HG03097 (cell line): Measurements from ENCODE around the gene KANK2.
"Not testable (repeated sequence)": the region's sequence is repeated elsewhere in the genome, so short reads cannot be mapped to it uniquely, and the experiment has no call there.

Experiments
- ATAC-seq: cut with Tn5 transposase; IDR thresholded peaks from one replicate; pipeline ENCODE4 v1.9.1; 2021; ENCODE audit not compliant: unreplicated experiment, low FRiP score

KANK2 gene

DNA sequence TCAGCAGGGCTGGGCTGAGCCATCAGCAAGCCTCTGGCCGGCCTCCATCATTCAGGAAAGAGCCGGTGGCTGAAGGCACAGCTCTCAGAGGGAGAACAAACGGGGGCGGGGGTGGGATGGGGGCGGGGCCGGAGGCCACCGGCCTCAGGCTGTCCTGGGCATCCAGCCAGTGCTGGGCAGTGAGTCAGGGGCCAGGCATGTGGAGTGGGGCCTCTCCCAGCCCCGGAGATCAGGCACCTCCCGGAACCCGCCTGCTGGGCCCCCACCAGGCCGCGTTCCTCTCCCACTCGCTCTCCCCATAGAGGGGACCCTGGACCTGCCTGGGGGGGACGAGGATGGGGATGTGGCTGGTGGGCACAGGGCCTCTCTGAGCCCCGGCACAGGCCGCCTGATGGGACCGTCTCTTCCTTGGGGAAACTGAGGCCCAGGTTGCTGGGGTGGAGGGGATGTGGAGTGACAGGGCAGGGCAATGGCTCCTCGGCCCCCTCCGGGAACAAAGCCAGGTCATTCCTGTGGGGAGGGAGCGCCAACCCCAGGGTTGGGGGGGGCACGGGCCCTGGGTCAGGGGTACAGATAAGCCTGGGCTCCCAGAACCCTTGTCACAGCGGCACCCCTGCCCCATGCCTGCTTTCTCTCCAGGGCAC is 54.7 kb downstream of the KANK2 start:
- ATAC-seq: no peak

DNA sequence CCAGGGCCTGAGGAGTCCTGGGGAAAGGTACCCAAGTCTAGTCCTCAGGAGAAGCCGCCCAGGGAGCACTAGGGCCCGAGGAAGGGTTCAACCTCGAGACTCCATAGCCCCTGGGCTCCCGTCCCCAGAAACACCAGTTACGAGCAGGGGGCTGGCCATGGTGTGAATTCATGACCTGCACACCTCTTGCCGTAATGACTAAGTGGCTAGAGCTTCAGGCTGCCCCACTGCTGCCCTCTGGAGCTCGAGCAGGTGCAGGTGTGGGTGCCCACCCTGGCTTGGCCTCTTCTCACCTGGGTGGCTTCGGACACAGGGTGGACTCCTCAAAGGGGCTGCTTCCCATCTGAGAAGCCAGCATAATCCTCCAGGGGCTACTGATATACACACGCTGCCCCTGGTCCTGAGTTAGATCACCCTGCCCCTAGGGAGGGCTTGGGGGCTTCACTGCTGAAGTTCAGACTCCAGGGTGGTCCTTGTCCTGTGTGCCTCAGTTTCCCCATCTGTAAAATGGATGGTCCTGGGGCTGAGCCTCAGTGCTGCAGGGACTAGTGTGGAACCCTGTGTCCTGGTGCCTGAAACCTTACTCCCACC is 55.3 kb downstream of the KANK2 start:
- ATAC-seq: no peak

- ATAC-seq: no peak
Observed at GRCh38 chr19:11140896-11141295, 56.4 kb downstream of the KANK2 start.

GRCh38 chr19:11140023-11140538 is 57.3 kb downstream of the KANK2 start:
- not testable (repeated sequence) for ATAC-seq

DNA sequence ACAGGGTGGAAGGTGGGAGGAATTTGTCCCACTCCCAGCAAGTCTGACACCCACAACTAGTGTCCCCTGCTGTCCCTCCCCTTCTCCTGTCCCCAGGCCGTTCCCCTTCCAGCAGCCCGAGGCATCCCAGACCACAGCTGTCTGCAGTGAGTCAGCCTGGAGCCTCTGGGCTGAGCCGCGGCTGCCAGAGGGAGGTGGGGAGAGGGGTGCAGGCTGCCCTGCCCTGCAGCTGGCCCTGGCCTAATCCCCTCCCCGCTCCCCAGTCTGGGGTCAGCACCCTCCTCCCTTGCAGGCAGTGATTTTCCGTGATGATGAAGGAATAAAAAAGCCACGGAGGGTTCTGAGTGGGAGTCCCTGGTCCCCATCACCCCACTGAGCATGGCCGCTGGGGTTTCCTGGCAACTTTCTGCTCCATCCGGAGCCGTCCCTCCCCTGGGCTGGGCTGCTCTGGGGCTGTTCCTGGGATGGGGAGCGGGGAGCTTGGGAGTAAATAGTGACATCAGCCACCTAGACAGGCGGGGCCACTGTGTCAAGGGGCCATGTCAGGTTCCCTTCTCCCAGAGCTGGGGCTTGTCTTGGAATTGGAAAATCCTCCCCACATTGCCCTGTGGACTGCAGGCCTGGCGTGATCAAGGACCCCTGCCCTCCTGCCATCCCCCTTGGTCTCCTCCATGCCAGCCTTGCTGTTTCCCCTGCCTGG is 58.6 kb downstream of the KANK2 start:
- ATAC-seq: no peak

GRCh38 chr19:11137542-11138384 is 59.6 kb downstream of the KANK2 start:
- no peak for ATAC-seq

DNA sequence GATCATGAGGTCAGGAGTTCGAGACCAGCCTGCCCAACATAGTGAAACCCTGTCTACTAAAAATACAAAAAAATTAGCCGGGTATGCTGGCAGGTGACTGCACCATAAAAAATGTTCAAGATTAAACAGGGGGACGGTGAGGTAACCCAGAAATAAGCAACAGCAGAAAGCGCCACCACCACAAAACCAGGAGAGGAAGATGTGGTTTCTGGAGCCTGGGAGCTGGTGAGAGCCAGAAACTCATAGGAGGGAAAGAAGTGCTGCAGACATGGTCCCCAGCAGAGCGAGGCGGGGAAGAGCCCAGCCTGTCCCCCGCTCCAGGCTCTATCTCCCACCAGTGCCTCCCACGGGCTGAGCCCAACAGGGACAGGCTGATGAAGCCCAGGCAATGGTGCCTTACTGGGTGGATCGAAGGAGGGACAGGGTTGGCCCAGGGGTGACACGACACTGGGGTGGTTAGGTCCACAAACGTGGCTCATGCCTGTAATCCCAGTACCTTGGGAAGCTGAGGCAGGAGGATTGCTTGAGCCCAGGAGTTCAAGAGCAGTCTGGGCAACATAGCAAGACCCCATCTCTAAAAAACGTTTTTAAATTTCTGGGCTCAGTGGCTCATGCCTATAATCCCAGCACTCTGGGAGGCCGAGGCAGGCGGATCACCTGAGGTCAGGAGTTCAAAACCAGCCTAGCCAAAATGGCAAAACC is 60.8 kb downstream of the KANK2 start:
- ATAC-seq: no peak

- ATAC-seq: no peak
Observed at GRCh38 chr19:11131471-11131870, 65.9 kb downstream of the KANK2 start.

DNA sequence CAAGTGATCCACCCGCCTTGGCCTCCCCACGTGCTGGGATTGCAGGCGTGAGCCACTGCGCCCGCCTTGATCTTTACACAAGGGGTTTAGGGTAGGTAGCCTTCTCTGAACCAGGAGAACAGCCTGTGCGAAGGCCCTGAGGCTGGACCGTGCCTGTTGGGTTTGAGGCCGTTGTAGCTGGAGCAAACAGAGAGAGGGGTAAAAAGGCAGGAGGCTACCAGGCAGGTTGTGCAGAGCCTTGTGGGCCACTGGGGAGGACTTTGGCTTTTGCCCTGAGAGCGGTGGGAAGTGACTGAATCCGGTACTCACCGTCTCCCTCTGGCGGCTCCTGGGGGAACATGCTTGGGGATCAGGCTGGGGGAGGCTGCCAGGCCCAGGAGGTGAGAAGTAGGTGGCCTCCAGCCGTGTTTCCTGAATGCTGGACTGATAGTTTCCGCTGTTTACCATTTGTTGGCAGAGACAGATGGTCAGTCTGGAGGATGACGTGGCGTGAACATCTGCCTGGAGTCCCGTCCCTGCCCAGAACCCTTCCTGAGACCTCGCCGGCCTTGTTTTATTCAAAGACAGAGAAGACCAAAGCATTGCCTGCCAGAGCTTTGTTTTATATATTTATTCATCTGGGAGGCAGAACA is 66.4 kb downstream of the KANK2 start:
- no peak for ATAC-seq

GRCh38 chr19:11127905-11128304 is 69.4 kb downstream of the KANK2 start:
- no peak for ATAC-seq

- ATAC-seq: no peak
Observed at GRCh38 chr19:11125994-11126685, 71.2 kb downstream of the KANK2 start.

DNA sequence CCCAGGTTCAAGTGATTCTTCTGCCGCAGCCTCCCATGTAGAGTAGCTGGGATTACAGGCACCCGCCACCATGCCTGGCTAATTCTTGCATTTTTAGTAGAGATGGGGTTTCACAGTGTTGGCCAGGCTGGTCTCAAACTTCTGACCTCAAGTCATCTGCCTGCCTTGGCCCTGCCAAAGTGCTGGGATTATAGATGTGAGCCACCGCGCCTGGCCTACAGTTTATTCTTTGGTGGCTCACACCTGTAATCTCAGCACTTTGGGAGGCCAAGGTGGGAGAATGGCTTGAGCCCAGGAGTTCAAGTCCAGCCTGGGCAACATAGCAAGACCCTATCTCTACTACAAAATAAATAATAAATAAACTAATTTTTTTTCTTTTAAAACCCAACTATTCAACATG is 73.2 kb downstream of the KANK2 start:
- ATAC-seq: not testable (repeated sequence)

DNA sequence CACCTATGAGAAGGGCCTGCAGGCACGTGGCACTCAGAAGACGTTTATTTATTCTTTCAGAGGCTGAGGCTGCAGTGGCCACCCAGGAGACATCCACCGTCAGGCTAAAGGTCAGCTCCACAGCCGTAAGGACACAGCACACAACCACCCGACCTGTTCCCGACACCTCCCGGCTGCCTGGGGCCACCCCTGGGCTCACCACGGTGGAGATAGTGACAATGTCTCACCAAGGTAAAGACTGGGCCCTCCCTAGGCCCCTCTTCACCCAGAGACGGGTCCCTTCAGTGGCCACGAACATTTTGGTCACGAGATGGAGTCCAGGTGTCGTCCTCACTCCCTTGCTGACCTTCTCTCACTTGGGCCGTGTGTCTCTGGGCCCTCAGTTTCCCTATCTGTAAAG is 74.2 kb downstream of the KANK2 start:
- no peak for ATAC-seq

- ATAC-seq: not testable (repeated sequence)
Observed at GRCh38 chr19:11121963-11122362, 75.4 kb downstream of the KANK2 start.

GRCh38 chr19:11116507-11116906 is 80.8 kb downstream of the KANK2 start:
- no peak for ATAC-seq

- no peak for ATAC-seq
Observed at GRCh38 chr19:11115895-11116446, 81.4 kb downstream of the KANK2 start.

- ATAC-seq: no peak
Observed at GRCh38 chr19:11115042-11115441, 82.3 kb downstream of the KANK2 start.
